Stimulated activated CD4-positive, alpha-beta T cell treated with anti-CD3 and anti-CD28 coated beads, Interleukin-15, amount 100 ng/mL, for 1 hour (primary cell): ENCODE results near the gene CDKN1C.

Experiments used
- DNase-seq, 2 donors: peaks; one replicate each; pipeline ENCODE4 v3.0.0-alpha.2; 2020; ENCODE audit warnings: low read depth in 1 of 2, low spot score in 1 of 2

CDKN1C gene

GRCh38 chr11:2923446-2924375 is 38.1 kb upstream of the CDKN1C start:
- DNase-seq: no peak

- DNase-seq: no peak
Observed at GRCh38 chr11:2922655-2923054, 37.1 kb upstream of the CDKN1C start.

- DNase-seq: no peak
Observed at GRCh38 chr11:2921742-2922493, 36.3 kb upstream of the CDKN1C start.

GRCh38 chr11:2921261-2921660 is 35.7 kb upstream of the CDKN1C start:
- no peak for DNase-seq

- no peak for DNase-seq
Observed at GRCh38 chr11:2920343-2920742, 34.8 kb upstream of the CDKN1C start.

- no peak for DNase-seq
Observed at GRCh38 chr11:2919837-2920236, 34.3 kb upstream of the CDKN1C start.

GRCh38 chr11:2919188-2919587 is 33.6 kb upstream of the CDKN1C start:
- no peak for DNase-seq

GRCh38 chr11:2917842-2918490 is 32.4 kb upstream of the CDKN1C start:
- no peak for DNase-seq

GRCh38 chr11:2916892-2917645 is 31.5 kb upstream of the CDKN1C start:
- DNase-seq: no peak

GRCh38 chr11:2916114-2916891 is 30.7 kb upstream of the CDKN1C start:
- no peak for DNase-seq

- no peak for DNase-seq
Observed at GRCh38 chr11:2915473-2915872, 29.9 kb upstream of the CDKN1C start.

- no peak for DNase-seq
Observed at GRCh38 chr11:2914455-2915195, 29.1 kb upstream of the CDKN1C start.

GRCh38 chr11:2913776-2914175 is 28.2 kb upstream of the CDKN1C start:
- no peak for DNase-seq

GRCh38 chr11:2913019-2913431 is 27.4 kb upstream of the CDKN1C start:
- no peak for DNase-seq

- no peak for DNase-seq
Observed at GRCh38 chr11:2912498-2912897, 26.9 kb upstream of the CDKN1C start.

- DNase-seq: no peak
Observed at GRCh38 chr11:2911785-2912391, 26.3 kb upstream of the CDKN1C start.

GRCh38 chr11:2911088-2911784 is 25.7 kb upstream of the CDKN1C start:
- DNase-seq: no peak

GRCh38 chr11:2910401-2910955 is 24.9 kb upstream of the CDKN1C start:
- DNase-seq: no peak
